GM23338 (cell line): ENCODE measurements around the gene E2F3. TPM values are rescaled to one million over a fixed set of nuclear protein-coding genes. Genes with fewer than 3 reads are reported as not detected.

Experiments
- ATAC-seq: fragments of 200-7000 bp; cut with Tn5 transposase; 3 replicates; pipeline ENCODE4 v1.9.1; 2020
- DNase-seq: peaks from one replicate; pipeline ENCODE4 v3.0.0-alpha.2; 2015; ENCODE audit warnings: low spot score
- H2AFZ ChIP-seq: fragments of 200-600 bp; sonication (generic); 2 replicates; pipeline ENCODE4 v1.8.0; 2016; ENCODE audit warnings: antibody characterized with exemption, mild to moderate bottlenecking, moderate library complexity
- H3F3A ChIP-seq: fragments of 200-600 bp; sonication (generic); replicated peaks from 2 replicates; pipeline ENCODE4 v1.8.0; 2017; ENCODE audit warnings: antibody characterized with exemption, mixed run types, low read depth
- H3K27ac ChIP-seq: fragments of 200-600 bp; sonication (generic); 2 replicates; pipeline ENCODE4 v1.6.1; 2016; ENCODE audit warnings: low read depth
- H3K27me3 ChIP-seq: fragments of 200-600 bp; sonication (generic); 2 replicates; pipeline ENCODE4 v1.8.0; 2016; ENCODE audit warnings: mild to moderate bottlenecking, mixed run types, moderate library complexity; ENCODE audit not compliant: insufficient read depth
- H3K36me3 ChIP-seq: fragments of 200-600 bp; sonication (generic); 2 replicates; pipeline ENCODE4 v1.8.0; 2016; ENCODE audit warnings: mild to moderate bottlenecking; ENCODE audit not compliant: insufficient read depth
- H3K4me1 ChIP-seq: fragments of 200-600 bp; sonication (generic); 2 replicates; pipeline ENCODE4 v1.8.0; 2016; ENCODE audit warnings: mild to moderate bottlenecking, moderate library complexity; ENCODE audit not compliant: insufficient read depth
- H3K4me2 ChIP-seq: fragments of 200-600 bp; sonication (generic); 2 replicates; pipeline ENCODE4 v1.7.1; 2017; ENCODE audit warnings: mixed run types
- H3K4me3 ChIP-seq: fragments of 200-600 bp; sonication (generic); 2 replicates; pipeline ENCODE4 v1.6.1; 2016; ENCODE audit warnings: mixed run types
- H3K79me2 ChIP-seq: fragments of 200-600 bp; sonication (generic); replicated peaks from 2 replicates; pipeline ENCODE4 v1.8.0; 2017; ENCODE audit warnings: mild to moderate bottlenecking; ENCODE audit not compliant: insufficient read depth
- H3K9me2 ChIP-seq: fragments of 200-600 bp; sonication (generic); 2 replicates; pipeline ENCODE4 v1.8.0; 2017; ENCODE audit not compliant: insufficient read depth
- H4K20me1 ChIP-seq: fragments of 200-600 bp; sonication (generic); replicated peaks from 2 replicates; pipeline ENCODE4 v1.8.0; 2017; ENCODE audit warnings: mild to moderate bottlenecking; ENCODE audit not compliant: insufficient read depth
- H3K27ac Mint-ChIP-seq: 2 replicates; pipeline ENCODE4 v1.8.0; 2020; ENCODE audit warnings: inconsistent platforms, mild to moderate bottlenecking, moderate library complexity, mixed read lengths
- H3K27me3 Mint-ChIP-seq: 3 replicates; pipeline ENCODE4 v1.8.0; 2022; ENCODE audit warnings: low read depth, mild to moderate bottlenecking, moderate library complexity, mixed read lengths, inconsistent platforms; ENCODE audit not compliant: insufficient read depth, poor library complexity
- H3K36me3 Mint-ChIP-seq: 3 replicates; pipeline ENCODE4 v1.8.0; 2021; ENCODE audit warnings: low read depth, mild to moderate bottlenecking, inconsistent platforms, moderate library complexity, mixed read lengths
- H3K4me1 Mint-ChIP-seq: 3 replicates; pipeline ENCODE4 v1.8.0; 2020; ENCODE audit warnings: mild to moderate bottlenecking, inconsistent platforms, mixed read lengths
- H3K4me3 Mint-ChIP-seq: 3 replicates; pipeline ENCODE4 v1.8.0; 2021; ENCODE audit warnings: moderate library complexity, mild to moderate bottlenecking, inconsistent platforms, mixed read lengths
- H3K9me3 Mint-ChIP-seq: 3 replicates; pipeline ENCODE4 v1.8.0; 2020; ENCODE audit warnings: moderate library complexity, mild to moderate bottlenecking, inconsistent platforms, mixed read lengths
- CREB1 ChIP-seq: fragments of 250-450 bp; sonication (Bioruptor Pico); IDR thresholded peaks from 2 replicates; pipeline ENCODE4 v1.5.0; 2020; ENCODE audit warnings: low read depth, mild to moderate bottlenecking, moderate library complexity
- EZH2 ChIP-seq: fragments of 200-600 bp; sonication (generic); IDR thresholded peaks from one replicate; pipeline ENCODE4 v1.8.0; 2017; ENCODE audit warnings: antibody characterized with exemption, mild to moderate bottlenecking, low read depth; ENCODE audit not compliant: unreplicated experiment
- EZH2phosphoT487 ChIP-seq: fragments of 200-600 bp; sonication (generic); IDR thresholded peaks from one replicate; pipeline ENCODE4 v1.8.1; 2018; ENCODE audit warnings: antibody characterized with exemption; ENCODE audit not compliant: unreplicated experiment
- JUNB ChIP-seq: IDR thresholded peaks from one replicate; pipeline ENCODE4 v1.6.1; 2016; ENCODE audit warnings: antibody characterized with exemption; ENCODE audit not compliant: unreplicated experiment
- NANOG ChIP-seq: IDR thresholded peaks from 2 replicates; pipeline ENCODE4 v1.6.1; 2016; ENCODE audit warnings: antibody characterized with exemption, borderline replicate concordance
- POLR2AphosphoS5 ChIP-seq: IDR thresholded peaks from 2 replicates; pipeline ENCODE4 v1.6.1; 2016; ENCODE audit warnings: antibody characterized with exemption, low read depth
- STAT1 ChIP-seq: IDR thresholded peaks from one replicate; pipeline ENCODE4 v1.6.1; 2016; ENCODE audit warnings: antibody characterized with exemption; ENCODE audit not compliant: unreplicated experiment
- ZNF114 ChIP-seq: fragments of 250-450 bp; sonication (Bioruptor Pico); IDR thresholded peaks from 2 replicates; pipeline ENCODE4 v1.5.0; 2020; ENCODE audit warnings: mild to moderate bottlenecking, moderate library complexity
- ZNF331 ChIP-seq: fragments of 250-450 bp; sonication (Bioruptor Pico); IDR thresholded peaks from 2 replicates; pipeline ENCODE4 v1.5.0; 2020; ENCODE audit warnings: low read depth, mild to moderate bottlenecking, moderate library complexity
- polyA plus RNA-seq: library from polyadenylated mRNA; unstranded; fragments of >200 nt; fragmentation: Nextera tagmentation; extraction: Ambion mirVana; gene quantifications from 2 replicates; pipeline ENCODE4 v1.2.1, GENCODE V29; 2016
- total RNA-seq: library from RNA; depleted of rRNA; stranded (reverse); fragments of >200 nt; shearing (Covaris generic); gene quantifications from 2 replicates; pipeline ENCODE4 v1.2.3, GENCODE V29; 2014
- TF ChIP-seq, protein P1 (sequence below): fragments of 250-450 bp; sonication (Bioruptor Pico); IDR thresholded peaks from 2 replicates; pipeline ENCODE4 v1.5.0; 2020; ENCODE audit warnings: mild to moderate bottlenecking, moderate library complexity
- TF ChIP-seq, protein P2 (sequence below), 2 experiments: fragments of 200-600 bp in 1 of 2; sonication (generic) in 1 of 2; conservative IDR thresholded peaks; 2 replicates each; pipeline versions ENCODE4 v1.5.1 to v1.6.1; 2016 to 2017; ENCODE audit warnings: antibody characterized with exemption in 2 of 2, low read depth in 2 of 2, mild to moderate bottlenecking in 2 of 2, moderate library complexity in 1 of 2
- TF ChIP-seq, protein P3 (sequence below): IDR thresholded peaks from one replicate; pipeline ENCODE4 v1.6.1; 2018; ENCODE audit warnings: antibody characterized with exemption; ENCODE audit not compliant: unreplicated experiment

E2F3 gene
- total and polyA plus RNA-seq, 2 experiments from 2014 or later: 27.2 to 33.5 TPM

DNA sequence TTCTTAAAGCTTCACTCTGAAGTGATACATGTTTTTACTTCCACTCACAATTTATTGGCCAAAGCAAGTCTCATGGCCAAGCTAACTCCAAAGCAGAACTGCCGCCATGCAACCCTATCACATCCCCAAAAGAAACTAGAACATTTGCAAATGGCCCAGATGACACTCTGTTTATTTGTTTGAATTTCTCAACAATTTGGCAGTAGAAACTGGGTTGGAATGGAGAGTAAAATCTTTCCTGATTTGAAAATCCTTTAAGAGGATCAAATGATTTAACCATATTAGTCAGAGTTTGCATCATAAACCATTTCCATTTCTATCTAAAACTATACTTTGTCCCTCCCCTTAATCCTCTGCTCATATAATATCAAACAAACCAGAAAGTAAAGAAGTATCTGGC lies 39.1 kb upstream of the E2F3 start:
- no peaks in the 10 kb centered on the region for H3F3A ChIP-seq
- no peaks in the 10 kb centered on the region for H4K20me1 ChIP-seq
- H3K79me2 ChIP-seq: no peaks in the 10 kb centered on the region
- no peaks in the 10 kb centered on the region for H3K36me3 Mint-ChIP-seq
- ATAC-seq: no peak
- H3K4me3 ChIP-seq: no peak overlapping the region
- H3K27me3 Mint-ChIP-seq: no peaks in the 10 kb centered on the region
- no peak for DNase-seq
- no peak overlapping the region for H3K27ac ChIP-seq
- H3K36me3 ChIP-seq: no peaks in the 10 kb centered on the region
- no peak overlapping the region for H3K4me2 ChIP-seq
- H3K9me3 Mint-ChIP-seq: no peaks in the 10 kb centered on the region
- peaks cover 3% of the 10 kb centered on the region; the same call in 1 of the 2 replicates for H3K9me2 ChIP-seq
- H2AFZ ChIP-seq: no peak overlapping the region
- no peak overlapping the region for H3K27ac Mint-ChIP-seq
- no peaks in the 10 kb centered on the region for H3K27me3 ChIP-seq
- H3K4me3 Mint-ChIP-seq: no peak overlapping the region
- TF ChIP-seq NANOG (no peak), JUNB (no peak), ZNF114 (CRISPR knock-in tag) (no peak), CREB1 (CRISPR knock-in tag) (no peak), EZH2phosphoT487 (no peak), ZNF331 (CRISPR knock-in tag) (no peak), STAT1 (no peak), EZH2 (no peak), POLR2AphosphoS5 (no peak)
- TF ChIP-seq, protein P1, sequence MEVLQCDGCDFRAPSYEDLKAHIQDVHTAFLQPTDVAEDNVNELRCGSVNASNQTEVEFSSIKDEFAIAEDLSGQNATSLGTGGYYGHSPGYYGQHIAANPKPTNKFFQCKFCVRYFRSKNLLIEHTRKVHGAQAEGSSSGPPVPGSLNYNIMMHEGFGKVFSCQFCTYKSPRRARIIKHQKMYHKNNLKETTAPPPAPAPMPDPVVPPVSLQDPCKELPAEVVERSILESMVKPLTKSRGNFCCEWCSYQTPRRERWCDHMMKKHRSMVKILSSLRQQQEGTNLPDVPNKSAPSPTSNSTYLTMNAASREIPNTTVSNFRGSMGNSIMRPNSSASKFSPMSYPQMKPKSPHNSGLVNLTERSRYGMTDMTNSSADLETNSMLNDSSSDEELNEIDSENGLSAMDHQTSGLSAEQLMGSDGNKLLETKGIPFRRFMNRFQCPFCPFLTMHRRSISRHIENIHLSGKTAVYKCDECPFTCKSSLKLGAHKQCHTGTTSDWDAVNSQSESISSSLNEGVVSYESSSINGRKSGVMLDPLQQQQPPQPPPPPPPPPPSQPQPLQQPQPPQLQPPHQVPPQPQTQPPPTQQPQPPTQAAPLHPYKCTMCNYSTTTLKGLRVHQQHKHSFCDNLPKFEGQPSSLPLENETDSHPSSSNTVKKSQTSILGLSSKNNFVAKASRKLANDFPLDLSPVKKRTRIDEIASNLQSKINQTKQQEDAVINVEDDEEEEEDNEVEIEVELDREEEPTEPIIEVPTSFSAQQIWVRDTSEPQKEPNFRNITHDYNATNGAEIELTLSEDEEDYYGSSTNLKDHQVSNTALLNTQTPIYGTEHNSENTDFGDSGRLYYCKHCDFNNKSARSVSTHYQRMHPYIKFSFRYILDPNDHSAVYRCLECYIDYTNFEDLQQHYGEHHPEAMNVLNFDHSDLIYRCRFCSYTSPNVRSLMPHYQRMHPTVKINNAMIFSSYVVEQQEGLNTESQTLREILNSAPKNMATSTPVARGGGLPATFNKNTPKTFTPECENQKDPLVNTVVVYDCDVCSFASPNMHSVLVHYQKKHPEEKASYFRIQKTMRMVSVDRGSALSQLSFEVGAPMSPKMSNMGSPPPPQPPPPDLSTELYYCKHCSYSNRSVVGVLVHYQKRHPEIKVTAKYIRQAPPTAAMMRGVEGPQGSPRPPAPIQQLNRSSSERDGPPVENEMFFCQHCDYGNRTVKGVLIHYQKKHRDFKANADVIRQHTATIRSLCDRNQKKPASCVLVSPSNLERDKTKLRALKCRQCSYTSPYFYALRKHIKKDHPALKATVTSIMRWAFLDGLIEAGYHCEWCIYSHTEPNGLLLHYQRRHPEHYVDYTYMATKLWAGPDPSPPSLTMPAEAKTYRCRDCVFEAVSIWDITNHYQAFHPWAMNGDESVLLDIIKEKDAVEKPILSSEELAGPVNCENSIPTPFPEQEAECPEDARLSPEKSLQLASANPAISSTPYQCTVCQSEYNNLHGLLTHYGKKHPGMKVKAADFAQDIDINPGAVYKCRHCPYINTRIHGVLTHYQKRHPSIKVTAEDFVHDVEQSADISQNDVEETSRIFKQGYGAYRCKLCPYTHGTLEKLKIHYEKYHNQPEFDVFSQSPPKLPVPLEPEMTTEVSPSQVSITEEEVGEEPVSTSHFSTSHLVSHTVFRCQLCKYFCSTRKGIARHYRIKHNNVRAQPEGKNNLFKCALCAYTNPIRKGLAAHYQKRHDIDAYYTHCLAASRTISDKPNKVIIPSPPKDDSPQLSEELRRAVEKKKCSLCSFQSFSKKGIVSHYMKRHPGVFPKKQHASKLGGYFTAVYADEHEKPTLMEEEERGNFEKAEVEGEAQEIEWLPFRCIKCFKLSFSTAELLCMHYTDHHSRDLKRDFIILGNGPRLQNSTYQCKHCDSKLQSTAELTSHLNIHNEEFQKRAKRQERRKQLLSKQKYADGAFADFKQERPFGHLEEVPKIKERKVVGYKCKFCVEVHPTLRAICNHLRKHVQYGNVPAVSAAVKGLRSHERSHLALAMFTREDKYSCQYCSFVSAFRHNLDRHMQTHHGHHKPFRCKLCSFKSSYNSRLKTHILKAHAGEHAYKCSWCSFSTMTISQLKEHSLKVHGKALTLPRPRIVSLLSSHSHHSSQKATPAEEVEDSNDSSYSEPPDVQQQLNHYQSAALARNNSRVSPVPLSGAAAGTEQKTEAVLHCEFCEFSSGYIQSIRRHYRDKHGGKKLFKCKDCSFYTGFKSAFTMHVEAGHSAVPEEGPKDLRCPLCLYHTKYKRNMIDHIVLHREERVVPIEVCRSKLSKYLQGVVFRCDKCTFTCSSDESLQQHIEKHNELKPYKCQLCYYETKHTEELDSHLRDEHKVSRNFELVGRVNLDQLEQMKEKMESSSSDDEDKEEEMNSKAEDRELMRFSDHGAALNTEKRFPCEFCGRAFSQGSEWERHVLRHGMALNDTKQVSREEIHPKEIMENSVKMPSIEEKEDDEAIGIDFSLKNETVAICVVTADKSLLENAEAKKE (CRISPR knock-in tag): no peak
- TF ChIP-seq, protein P2, sequence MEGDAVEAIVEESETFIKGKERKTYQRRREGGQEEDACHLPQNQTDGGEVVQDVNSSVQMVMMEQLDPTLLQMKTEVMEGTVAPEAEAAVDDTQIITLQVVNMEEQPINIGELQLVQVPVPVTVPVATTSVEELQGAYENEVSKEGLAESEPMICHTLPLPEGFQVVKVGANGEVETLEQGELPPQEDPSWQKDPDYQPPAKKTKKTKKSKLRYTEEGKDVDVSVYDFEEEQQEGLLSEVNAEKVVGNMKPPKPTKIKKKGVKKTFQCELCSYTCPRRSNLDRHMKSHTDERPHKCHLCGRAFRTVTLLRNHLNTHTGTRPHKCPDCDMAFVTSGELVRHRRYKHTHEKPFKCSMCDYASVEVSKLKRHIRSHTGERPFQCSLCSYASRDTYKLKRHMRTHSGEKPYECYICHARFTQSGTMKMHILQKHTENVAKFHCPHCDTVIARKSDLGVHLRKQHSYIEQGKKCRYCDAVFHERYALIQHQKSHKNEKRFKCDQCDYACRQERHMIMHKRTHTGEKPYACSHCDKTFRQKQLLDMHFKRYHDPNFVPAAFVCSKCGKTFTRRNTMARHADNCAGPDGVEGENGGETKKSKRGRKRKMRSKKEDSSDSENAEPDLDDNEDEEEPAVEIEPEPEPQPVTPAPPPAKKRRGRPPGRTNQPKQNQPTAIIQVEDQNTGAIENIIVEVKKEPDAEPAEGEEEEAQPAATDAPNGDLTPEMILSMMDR (conservative IDR thresholded peaks at IDR 0.05; ENCODE audit: low read depth in 2 of 2): no peak
- TF ChIP-seq, protein P3, sequence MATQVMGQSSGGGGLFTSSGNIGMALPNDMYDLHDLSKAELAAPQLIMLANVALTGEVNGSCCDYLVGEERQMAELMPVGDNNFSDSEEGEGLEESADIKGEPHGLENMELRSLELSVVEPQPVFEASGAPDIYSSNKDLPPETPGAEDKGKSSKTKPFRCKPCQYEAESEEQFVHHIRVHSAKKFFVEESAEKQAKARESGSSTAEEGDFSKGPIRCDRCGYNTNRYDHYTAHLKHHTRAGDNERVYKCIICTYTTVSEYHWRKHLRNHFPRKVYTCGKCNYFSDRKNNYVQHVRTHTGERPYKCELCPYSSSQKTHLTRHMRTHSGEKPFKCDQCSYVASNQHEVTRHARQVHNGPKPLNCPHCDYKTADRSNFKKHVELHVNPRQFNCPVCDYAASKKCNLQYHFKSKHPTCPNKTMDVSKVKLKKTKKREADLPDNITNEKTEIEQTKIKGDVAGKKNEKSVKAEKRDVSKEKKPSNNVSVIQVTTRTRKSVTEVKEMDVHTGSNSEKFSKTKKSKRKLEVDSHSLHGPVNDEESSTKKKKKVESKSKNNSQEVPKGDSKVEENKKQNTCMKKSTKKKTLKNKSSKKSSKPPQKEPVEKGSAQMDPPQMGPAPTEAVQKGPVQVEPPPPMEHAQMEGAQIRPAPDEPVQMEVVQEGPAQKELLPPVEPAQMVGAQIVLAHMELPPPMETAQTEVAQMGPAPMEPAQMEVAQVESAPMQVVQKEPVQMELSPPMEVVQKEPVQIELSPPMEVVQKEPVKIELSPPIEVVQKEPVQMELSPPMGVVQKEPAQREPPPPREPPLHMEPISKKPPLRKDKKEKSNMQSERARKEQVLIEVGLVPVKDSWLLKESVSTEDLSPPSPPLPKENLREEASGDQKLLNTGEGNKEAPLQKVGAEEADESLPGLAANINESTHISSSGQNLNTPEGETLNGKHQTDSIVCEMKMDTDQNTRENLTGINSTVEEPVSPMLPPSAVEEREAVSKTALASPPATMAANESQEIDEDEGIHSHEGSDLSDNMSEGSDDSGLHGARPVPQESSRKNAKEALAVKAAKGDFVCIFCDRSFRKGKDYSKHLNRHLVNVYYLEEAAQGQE: no peak
- H3K4me1 ChIP-seq: no peaks in the 10 kb centered on the region
- peaks cover 3% of the 10 kb centered on the region; the same call in 1 of the 3 replicates for H3K4me1 Mint-ChIP-seq
